Immature natural killer cell (primary cell): Measurements from ENCODE around the gene PM20D2. TPM values are rescaled to one million over a fixed set of nuclear protein-coding genes. Genes with fewer than 3 reads are reported as not detected.

ENCODE experiments used
- DNase-seq, 3 donors: peaks; one replicate each; pipeline ENCODE4 v3.0.0; 2022; ENCODE audit warnings: mixed read lengths in 1 of 3
- H3K27ac Mint-ChIP-seq, 6 donors: one replicate each; pipeline ENCODE4 v1.8.0; 2020; ENCODE audit warnings: mixed read lengths in 6 of 6, mild to moderate bottlenecking in 5 of 6, inconsistent platforms in 4 of 6, moderate library complexity in 3 of 6
- H3K27me3 Mint-ChIP-seq, 3 donors: one replicate each; pipeline ENCODE4 v1.8.0; 2020 to 2021; ENCODE audit warnings: low read depth in 3 of 3, mild to moderate bottlenecking in 3 of 3, mixed read lengths in 3 of 3, moderate library complexity in 3 of 3, inconsistent platforms in 1 of 3
- H3K36me3 Mint-ChIP-seq, 3 donors: one replicate each; pipeline ENCODE4 v1.8.0; 2020; ENCODE audit warnings: mixed read lengths in 3 of 3, inconsistent platforms in 2 of 3, mild to moderate bottlenecking in 2 of 3
- H3K4me1 Mint-ChIP-seq, 2 donors: one replicate each; pipeline ENCODE4 v1.8.0; 2020; ENCODE audit warnings: inconsistent platforms in 2 of 2, mild to moderate bottlenecking in 2 of 2, mixed read lengths in 2 of 2, moderate library complexity in 1 of 2
- H3K4me3 Mint-ChIP-seq, 5 donors: one replicate each; pipeline ENCODE4 v1.8.0; 2020; ENCODE audit warnings: mild to moderate bottlenecking in 5 of 5, mixed read lengths in 5 of 5, inconsistent platforms in 3 of 5, moderate library complexity in 3 of 5
- H3K9me3 Mint-ChIP-seq, 6 donors: one replicate each; pipeline ENCODE4 v1.8.0; 2020; ENCODE audit warnings: mild to moderate bottlenecking in 6 of 6, mixed read lengths in 6 of 6, inconsistent platforms in 4 of 6, moderate library complexity in 3 of 6
- polyA plus RNA-seq, 3 donors: library from polyadenylated mRNA; unstranded; fragments of 300-500 nt; fragmentation: Illumina TruSeq; gene quantifications; one replicate each; pipeline ENCODE4 v1.2.3, GENCODE V29; 2021

The PM20D2 gene
- polyA plus RNA-seq, 3 donors from 2014 or later: 6.6 to 10.1 (median 7.3) TPM

DNA sequence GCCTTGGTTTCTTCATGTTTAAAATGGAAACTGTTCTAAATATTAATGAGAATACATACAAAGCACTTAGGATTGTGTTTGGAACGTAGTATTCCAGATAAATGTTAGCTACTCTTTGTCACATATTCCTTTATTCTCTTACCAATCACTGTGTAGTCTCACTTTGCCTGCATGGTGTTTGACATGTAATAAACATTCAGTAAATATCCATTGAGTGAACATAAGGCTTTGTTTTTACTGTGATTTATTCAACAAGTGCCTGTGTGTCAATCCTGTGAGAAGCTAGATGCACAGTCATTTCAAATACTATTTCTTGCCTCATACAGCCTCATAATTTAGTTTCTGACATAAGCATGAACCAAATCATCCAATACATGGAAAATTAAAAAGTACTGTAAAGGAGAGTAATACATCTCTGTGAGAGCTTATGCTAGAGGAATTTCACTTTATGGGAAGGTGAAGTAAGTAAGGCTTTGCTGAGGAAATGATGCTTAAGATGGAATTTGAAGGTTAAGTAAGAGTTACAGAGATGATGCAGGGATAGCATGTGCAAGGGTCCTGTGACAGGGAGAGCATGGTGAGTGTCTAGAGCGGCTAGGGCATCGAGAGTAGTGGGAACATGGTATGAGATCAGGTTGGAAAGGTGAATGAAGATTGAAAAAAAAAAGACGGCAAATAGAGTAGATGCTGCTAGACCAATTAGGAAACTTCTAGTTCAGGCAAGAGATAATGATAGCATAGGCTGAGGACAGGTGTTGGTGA is 14.7 kb downstream of the PM20D2 start:
- no peak overlapping the region for H3K27ac Mint-ChIP-seq

DNA sequence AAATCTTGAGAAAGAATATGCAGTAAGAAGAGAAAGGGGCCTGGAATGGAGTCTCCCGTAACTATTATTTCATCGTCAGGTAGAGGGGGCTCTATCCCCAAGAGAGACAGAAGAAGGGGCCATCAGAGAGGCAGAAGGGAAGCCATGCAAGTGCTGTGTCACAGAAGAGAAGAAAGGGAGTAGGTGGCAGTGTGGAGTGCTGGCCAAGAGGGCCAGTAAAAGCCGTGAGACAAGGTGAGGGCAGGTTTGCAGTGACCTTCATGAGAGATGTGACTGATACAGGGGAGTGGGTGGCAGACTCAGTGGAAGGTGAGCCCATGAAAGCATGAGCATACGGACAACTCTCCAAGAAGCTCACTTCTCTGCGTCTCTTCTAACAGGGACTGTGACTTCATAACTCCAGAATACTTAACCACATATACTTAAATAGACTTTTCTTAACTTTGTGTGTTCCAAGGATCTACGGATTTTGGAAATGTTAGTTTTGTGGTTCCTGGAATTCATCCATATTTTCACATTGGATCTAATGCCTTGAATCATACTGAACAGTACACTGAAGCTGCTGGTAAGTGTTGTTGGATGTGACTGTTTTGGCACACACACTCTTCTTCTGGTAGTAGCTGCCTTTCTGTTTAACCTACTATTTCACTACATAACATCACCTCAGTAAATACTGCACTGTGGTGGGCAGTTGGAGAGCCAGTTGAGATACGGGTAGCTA is 15.6 kb downstream of the PM20D2 start:
- Mint-ChIP-seq H3K27me3 (no peaks in the 10 kb centered on the region), H3K4me1 (no peaks in the 10 kb centered on the region), H3K9me3 (no peaks in the 10 kb centered on the region), H3K27ac (no peak overlapping the region), H3K4me3 (no peak overlapping the region), H3K36me3 (peaks cover 31 to 34% (median 32%) of the 10 kb centered on the region in 3 donors)
- DNase-seq: no peak

More for the DNA sequence above, 14.7 kb downstream of the PM20D2 start:
- no peaks in the 10 kb centered on the region for H3K9me3 Mint-ChIP-seq
- H3K27me3 Mint-ChIP-seq: no peaks in the 10 kb centered on the region
- H3K4me1 Mint-ChIP-seq: no peaks in the 10 kb centered on the region
- no peak for DNase-seq
- no peak overlapping the region for H3K4me3 Mint-ChIP-seq
- H3K36me3 Mint-ChIP-seq: peaks cover 31 to 34% (median 33%) of the 10 kb centered on the region in 3 donors

DNA sequence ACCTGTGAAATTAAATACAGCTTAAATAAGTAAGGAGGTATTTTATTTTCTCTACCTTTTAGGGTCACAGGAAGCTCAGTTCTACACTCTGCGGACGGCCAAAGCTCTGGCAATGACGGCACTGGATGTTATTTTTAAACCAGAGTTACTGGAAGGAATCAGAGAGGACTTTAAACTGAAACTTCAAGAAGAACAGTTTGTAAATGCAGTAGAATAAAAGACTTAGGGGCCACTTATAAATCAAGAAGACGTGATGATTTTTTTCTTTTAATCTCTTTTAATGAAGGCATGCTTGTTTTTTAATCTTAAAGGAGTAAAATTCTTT is 16.2 kb downstream of the PM20D2 start:
- H3K27me3 Mint-ChIP-seq: peaks cover 0 to 2% (median 0%) of the 10 kb centered on the region in 3 donors
- H3K9me3 Mint-ChIP-seq: no peaks in the 10 kb centered on the region
- no peak for DNase-seq
- H3K4me1 Mint-ChIP-seq: no peaks in the 10 kb centered on the region
- H3K27ac Mint-ChIP-seq: no peak overlapping the region
- H3K36me3 Mint-ChIP-seq: peaks cover 31% of the 10 kb centered on the region in 3 donors
- H3K4me3 Mint-ChIP-seq: no peak overlapping the region

DNA sequence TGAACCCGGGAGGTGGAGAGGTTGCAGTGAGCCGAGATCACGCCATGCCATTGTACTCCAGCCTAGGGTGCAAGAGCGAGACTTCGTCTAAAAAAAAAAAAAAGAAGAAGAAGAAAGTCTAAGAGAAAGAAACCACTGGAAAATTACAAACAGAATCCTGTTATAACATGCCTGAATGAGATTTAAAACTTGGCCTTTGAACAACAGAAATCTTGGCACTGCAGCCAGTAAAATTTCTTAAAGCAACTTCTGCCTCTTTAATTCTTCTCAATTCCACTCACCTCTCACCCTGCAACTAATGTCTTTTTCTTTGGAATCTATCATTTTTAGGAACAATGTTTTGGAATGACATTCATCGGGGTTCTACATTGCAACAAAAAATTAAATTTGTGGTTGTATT is 26.3 kb downstream of the PM20D2 start:
- DNase-seq: no peak
- Mint-ChIP-seq H3K9me3 (no peaks in the 10 kb centered on the region), H3K27me3 (no peaks in the 10 kb centered on the region), H3K4me3 (no peak overlapping the region), H3K4me1 (no peaks in the 10 kb centered on the region), H3K36me3 (no peaks in the 10 kb centered on the region), H3K27ac (no peak overlapping the region)

DNA sequence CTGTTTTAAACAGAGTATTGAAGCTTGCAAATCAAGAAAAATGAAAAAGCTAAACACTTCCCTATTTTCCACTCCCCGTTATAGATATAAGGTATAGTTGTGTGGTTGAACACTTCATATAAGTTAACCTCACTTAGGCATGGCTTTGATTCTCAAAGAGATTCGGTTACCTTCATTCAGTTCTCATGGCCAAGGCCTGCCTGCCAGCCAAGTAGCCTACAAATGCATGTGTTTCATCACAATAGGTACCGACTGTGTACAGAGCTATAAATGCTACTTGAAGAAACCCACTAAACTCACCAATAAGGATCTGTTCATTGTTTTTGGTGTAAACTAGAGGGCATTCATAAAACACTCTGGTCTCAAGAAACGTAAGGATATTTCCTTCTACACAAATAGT is 27.8 kb downstream of the PM20D2 start:
- Mint-ChIP-seq H3K9me3 (no peaks in the 10 kb centered on the region), H3K27me3 (peaks cover 0 to 3% (median 0%) of the 10 kb centered on the region in 3 donors), H3K4me1 (no peaks in the 10 kb centered on the region), H3K36me3 (no peaks in the 10 kb centered on the region), H3K27ac (no peak overlapping the region), H3K4me3 (no peak overlapping the region)
- no peak for DNase-seq

DNA sequence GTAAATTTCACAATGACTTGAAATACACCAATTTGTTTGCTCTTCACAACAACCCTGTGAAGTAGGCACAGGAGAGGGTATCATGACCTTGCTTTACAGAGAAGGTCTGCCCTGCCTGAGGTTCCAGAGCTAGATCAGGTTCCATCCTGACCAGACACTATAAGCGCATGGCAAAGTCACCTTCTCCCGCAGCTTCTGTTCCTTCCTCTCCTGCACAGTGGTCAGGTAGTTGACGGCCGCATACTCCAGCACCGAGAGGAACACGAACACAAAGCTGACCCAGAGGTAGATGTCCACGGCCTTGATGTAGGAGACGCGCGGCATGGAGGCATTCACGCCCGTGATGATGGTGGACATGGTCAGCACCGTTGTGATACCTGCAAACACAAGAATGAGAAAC is 34.3 kb downstream of the PM20D2 start:
- Mint-ChIP-seq H3K9me3 (no peaks in the 10 kb centered on the region), H3K27ac (no peak overlapping the region), H3K4me1 (no peaks in the 10 kb centered on the region), H3K27me3 (peaks cover 0 to 7% (median 5%) of the 10 kb centered on the region in 3 donors), H3K4me3 (no peak overlapping the region), H3K36me3 (no peaks in the 10 kb centered on the region)
- DNase-seq: no peak

DNA sequence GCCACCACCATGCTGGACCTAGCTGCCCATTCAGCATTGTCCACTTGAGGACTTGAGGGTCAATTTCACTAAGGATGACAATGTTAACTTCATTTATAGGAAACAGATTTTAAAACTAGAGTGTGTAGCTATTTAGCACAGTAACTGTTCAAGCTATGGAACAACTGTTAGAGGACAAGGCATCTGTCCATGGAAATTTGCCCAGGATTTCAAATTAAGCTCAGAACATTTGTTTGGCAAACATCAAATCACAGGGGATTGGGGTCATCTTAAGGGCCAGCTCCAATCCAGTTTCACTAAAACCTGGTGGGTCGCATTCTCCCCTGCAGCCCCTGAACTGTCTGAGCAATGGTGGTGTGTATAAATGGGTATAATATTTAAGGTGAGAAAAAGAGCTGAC is 35.1 kb downstream of the PM20D2 start:
- Mint-ChIP-seq H3K4me1 (no peaks in the 10 kb centered on the region), H3K4me3 (no peak overlapping the region), H3K9me3 (no peaks in the 10 kb centered on the region), H3K36me3 (no peaks in the 10 kb centered on the region), H3K27me3 (peaks cover 2 to 7% (median 5%) of the 10 kb centered on the region in 3 donors), H3K27ac (no peak overlapping the region)
- no peak for DNase-seq

DNA sequence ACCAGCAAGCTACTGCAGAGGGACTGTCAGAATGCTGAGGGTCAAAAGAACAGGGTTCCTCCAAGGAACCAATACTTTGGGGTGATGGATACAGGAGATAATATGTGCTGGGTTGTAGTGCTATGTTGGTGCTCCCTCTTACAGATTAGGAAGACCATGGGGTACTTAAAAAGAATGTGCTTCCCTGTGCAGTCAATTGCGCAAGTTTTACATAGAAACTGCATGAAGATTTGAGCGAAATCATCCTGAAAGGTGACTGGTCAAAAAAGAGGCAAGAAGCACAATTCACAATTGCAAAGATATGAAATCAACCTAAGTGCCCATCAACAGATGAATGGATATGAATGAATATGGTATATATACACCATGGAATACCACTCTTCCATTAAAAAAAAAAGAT is 37.4 kb downstream of the PM20D2 start:
- no peak overlapping the region for H3K27ac Mint-ChIP-seq
- no peaks in the 10 kb centered on the region for H3K9me3 Mint-ChIP-seq
- peaks cover 2 to 5% (median 4%) of the 10 kb centered on the region in 3 donors for H3K27me3 Mint-ChIP-seq
- no peaks in the 10 kb centered on the region for H3K4me1 Mint-ChIP-seq
- H3K4me3 Mint-ChIP-seq: no peak overlapping the region
- no peak for DNase-seq
- no peaks in the 10 kb centered on the region for H3K36me3 Mint-ChIP-seq

DNA sequence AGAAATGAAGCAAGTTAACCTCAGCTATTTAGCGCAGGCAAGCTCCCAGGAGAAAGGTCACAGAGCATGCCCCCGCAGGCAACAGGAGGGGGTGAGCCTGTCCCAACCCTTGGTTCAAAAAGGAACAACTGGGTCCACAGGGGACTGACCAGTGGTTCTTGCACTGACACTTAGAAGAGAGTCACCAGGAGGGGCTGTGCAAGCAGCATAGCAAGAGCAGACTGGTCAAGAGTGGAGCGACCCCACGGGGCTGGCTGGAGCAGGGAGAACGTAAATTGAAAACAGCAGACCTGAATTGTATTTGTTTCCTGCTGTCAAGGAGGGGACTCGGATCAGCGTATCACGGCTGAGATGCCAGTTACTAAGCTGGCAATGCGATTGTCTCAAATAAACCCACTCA is 38.5 kb downstream of the PM20D2 start:
- Mint-ChIP-seq H3K27me3 (peaks cover 2 to 5% (median 4%) of the 10 kb centered on the region in 3 donors), H3K36me3 (no peaks in the 10 kb centered on the region), H3K4me1 (no peaks in the 10 kb centered on the region), H3K4me3 (no peak overlapping the region), H3K9me3 (no peaks in the 10 kb centered on the region), H3K27ac (no peak overlapping the region)
- no peak for DNase-seq

DNA sequence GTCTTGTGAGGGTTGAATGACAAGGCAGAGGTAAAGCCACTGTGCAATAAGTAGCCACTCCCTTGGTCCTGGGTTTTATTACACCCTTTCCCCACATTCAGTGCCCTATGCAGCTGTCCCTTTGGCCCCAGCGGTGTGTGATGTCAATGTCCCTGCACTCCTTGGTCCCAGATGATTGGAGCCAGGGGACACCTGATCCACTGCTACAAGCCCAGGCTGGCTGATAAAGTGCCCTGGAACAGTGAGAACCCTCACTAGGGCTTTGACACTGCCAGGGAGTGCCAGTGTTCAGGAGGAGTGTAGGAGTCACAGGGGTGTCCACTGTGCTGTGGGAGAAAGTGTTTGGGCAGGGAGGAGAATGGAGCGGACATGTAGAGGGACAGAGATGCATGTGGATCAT is 40.9 kb downstream of the PM20D2 start:
- no peak for DNase-seq
- no peaks in the 10 kb centered on the region for H3K4me1 Mint-ChIP-seq
- H3K9me3 Mint-ChIP-seq: no peaks in the 10 kb centered on the region
- H3K27ac Mint-ChIP-seq: no peak overlapping the region
- no peaks in the 10 kb centered on the region for H3K36me3 Mint-ChIP-seq
- peaks cover 2 to 4% (median 2%) of the 10 kb centered on the region in 3 donors for H3K27me3 Mint-ChIP-seq
- H3K4me3 Mint-ChIP-seq: no peak overlapping the region

DNA sequence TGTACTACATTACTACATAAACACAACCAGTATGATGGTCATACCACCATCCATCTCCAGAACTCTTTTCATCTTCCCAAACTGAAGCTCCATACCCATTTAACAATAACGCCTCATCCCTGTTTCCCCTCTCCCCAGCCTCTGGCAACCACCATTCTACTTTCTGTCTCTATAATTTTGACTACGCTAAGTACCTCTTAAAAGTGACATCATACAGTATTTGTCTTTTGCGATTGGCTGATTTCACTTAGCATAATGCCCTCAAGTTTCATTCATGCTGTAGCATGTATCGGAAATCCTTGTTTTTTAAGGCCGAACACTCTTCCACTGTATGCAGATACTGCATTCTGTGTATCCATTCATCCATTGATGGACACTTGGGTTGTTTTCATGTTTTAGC is 41.6 kb downstream of the PM20D2 start:
- no peaks in the 10 kb centered on the region for H3K36me3 Mint-ChIP-seq
- no peak overlapping the region for H3K4me3 Mint-ChIP-seq
- H3K27ac Mint-ChIP-seq: no peak overlapping the region
- no peaks in the 10 kb centered on the region for H3K9me3 Mint-ChIP-seq
- H3K4me1 Mint-ChIP-seq: no peaks in the 10 kb centered on the region
- H3K27me3 Mint-ChIP-seq: peaks cover 2 to 4% (median 2%) of the 10 kb centered on the region in 3 donors
- DNase-seq: no peak

DNA sequence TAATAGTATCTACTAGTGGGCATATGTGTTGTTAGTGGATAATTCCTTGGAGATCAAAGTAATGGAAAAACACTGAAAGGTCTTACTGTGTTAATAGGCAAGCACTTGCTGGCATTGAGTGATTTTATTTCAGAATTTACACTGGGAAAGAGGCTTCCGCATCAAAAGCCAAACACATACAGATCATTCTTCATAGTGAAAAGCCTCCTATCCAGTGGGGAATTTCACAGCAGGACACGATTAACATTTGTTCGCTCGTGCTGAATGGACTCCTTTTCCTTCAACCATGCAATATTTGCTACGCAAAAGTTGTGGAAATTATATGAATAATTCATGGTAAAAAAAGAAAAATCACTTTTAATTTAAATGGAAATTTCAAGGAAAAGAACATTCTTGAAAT is 44.9 kb downstream of the PM20D2 start:
- H3K36me3 Mint-ChIP-seq: peaks cover 0 to 14% (median 4%) of the 10 kb centered on the region in 3 donors
- peaks cover 0 to 11% (median 5%) of the 10 kb centered on the region in 3 donors for H3K27me3 Mint-ChIP-seq
- no peak for DNase-seq
- H3K27ac Mint-ChIP-seq: no peak overlapping the region
- no peaks in the 10 kb centered on the region for H3K4me1 Mint-ChIP-seq
- H3K9me3 Mint-ChIP-seq: peaks cover 9 to 24% (median 15%) of the 10 kb centered on the region in 6 donors
- no peak overlapping the region for H3K4me3 Mint-ChIP-seq

DNA sequence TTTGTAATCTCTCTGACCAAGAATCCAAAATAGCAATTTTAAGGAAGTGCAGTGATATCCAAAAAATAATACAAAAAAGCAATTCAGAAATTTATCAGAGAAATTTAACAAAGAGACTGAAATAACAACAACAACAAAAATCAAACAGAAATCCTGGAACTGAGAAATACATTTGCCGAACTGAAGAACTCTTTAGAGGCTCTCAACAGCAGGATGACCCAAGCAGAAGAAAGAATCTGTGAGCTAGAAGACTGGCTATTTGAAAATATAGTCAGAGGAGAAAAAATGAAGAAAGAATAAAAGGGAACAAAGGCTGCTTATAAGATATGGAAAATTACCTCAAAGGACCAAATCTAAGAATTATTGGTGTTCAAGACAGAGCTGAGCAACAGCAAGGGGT is 48.7 kb downstream of the PM20D2 start:
- Mint-ChIP-seq H3K4me3 (no peak overlapping the region), H3K9me3 (peaks cover 9 to 26% (median 15%) of the 10 kb centered on the region in 6 donors), H3K27ac (no peak overlapping the region), H3K27me3 (peaks cover 0 to 8% (median 5%) of the 10 kb centered on the region in 3 donors), H3K4me1 (peaks cover 1 to 9% of the 10 kb centered on the region in 2 donors), H3K36me3 (peaks cover 0 to 15% (median 4%) of the 10 kb centered on the region in 3 donors)
- DNase-seq: no peak

DNA sequence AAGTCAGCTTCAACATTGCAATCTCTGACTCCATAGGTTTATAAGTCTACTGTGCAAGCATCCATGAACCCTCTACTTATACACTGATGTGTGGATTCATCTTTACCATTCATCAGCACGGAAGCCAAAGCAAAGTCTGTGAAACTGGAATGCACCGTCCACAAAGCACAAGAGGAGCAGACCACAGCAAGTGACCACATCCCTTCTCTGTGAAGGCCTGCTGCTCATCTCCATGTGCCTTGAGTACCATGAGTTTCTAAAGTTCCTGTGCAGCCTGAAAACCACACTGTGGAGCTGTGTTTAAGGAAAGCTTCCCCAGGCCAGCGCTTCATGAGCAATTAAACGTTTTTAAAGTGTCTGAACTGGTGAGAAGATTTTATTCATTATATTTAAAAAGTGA is 51.3 kb downstream of the PM20D2 start:
- Mint-ChIP-seq H3K36me3 (peaks cover 0 to 15% (median 4%) of the 10 kb centered on the region in 3 donors), H3K27ac (no peak overlapping the region), H3K4me1 (peaks cover 1 to 9% of the 10 kb centered on the region in 2 donors), H3K4me3 (no peak overlapping the region), H3K9me3 (peaks cover 9 to 26% (median 15%) of the 10 kb centered on the region in 6 donors), H3K27me3 (peaks cover 1 to 8% (median 2%) of the 10 kb centered on the region in 3 donors)
- DNase-seq: peak in 2 of 3 donors; percentile 4 to 12
